Ovary (tissue), 3 donors: ENCODE measurements around the gene IPCEF1.

Source experiments
- CTCF ChIP-seq, 3 donors: fragments of 450-650 bp in 2 of 3; fragments of 200-600 bp in 1 of 3; IDR thresholded peaks; one replicate each; pipeline versions ENCODE4 v1.5.1 to v1.8.0; 2016 to 2022; ENCODE audit warnings: antibody characterized with exemption in 3 of 3, mild to moderate bottlenecking in 1 of 3
- EP300 ChIP-seq: sonication (generic); formaldehyde crosslinking; IDR thresholded peaks from one replicate; pipeline ENCODE4 v1.6.1; 2017; ENCODE audit warnings: antibody characterized with exemption
- POLR2A ChIP-seq: fragments of 450-650 bp; IDR thresholded peaks from one replicate; pipeline ENCODE4 v1.6.1; 2017; ENCODE audit warnings: antibody characterized with exemption, mild to moderate bottlenecking, moderate library complexity
- donor health status: DM: no; HTN: no; CAD: no.

GRCh38 chr6:154395316-154395715 lies 38.7 kb upstream of the IPCEF1 start:
- no peak for TF ChIP-seq CTCF (IDR thresholded peaks at IDR 0.05)
- no peak for TF ChIP-seq POLR2A
- TF ChIP-seq EP300 = no peak
